CD14-positive monocyte (primary cell): ENCODE measurements around the gene NOBOX. TPM values are rescaled to one million over a fixed set of nuclear protein-coding genes. Genes with fewer than 3 reads are reported as not detected.

ENCODE experiments used
- DNase-seq, 3 donors: peaks; one replicate each; pipeline ENCODE4 v3.0.0-alpha.2; 2011 to 2022
- H2AFZ ChIP-seq: 2 replicates; pipeline ENCODE4 v1.6.0; 2012; ENCODE audit warnings: mild to moderate bottlenecking, low read depth, low read length, inconsistent platforms; ENCODE audit not compliant: insufficient read depth, poor library complexity, severe bottlenecking
- H3K27ac ChIP-seq, 2 donors: 1 replicate in 1 of 2; 2 replicates in 1 of 2; pipeline ENCODE4 v1.5.1; 2012 to 2013; ENCODE audit warnings: low read length in 2 of 2, control low read depth in 1 of 2, inconsistent platforms in 1 of 2, low read depth in 1 of 2, mild to moderate bottlenecking in 1 of 2
- H3K27me3 ChIP-seq, 2 donors: one replicate each; pipeline versions ENCODE4 v1.6.0 to v1.6.1; 2011 to 2013; ENCODE audit warnings: low read length in 2 of 2; ENCODE audit not compliant: control insufficient read depth in 2 of 2, insufficient read depth in 2 of 2
- H3K36me3 ChIP-seq, 2 donors: replicated peaks in 1 of 2; 1 replicate in 1 of 2; 2 replicates in 1 of 2; pipeline versions ENCODE4 v1.5.1 to v1.6.1; 2012 to 2013; ENCODE audit warnings: low read length in 2 of 2, control low read depth in 1 of 2, inconsistent platforms in 1 of 2, mild to moderate bottlenecking in 1 of 2; ENCODE audit not compliant: insufficient read depth in 2 of 2, control insufficient read depth in 1 of 2
- H3K4me1 ChIP-seq, 2 donors: 1 replicate in 1 of 2; 2 replicates in 1 of 2; pipeline versions ENCODE4 v1.5.1 to v1.6.1; 2012 to 2013; ENCODE audit warnings: low read length in 2 of 2, control low read depth in 1 of 2, inconsistent platforms in 1 of 2, mild to moderate bottlenecking in 1 of 2, moderate library complexity in 1 of 2; ENCODE audit not compliant: insufficient read depth in 2 of 2, control insufficient read depth in 1 of 2
- H3K4me2 ChIP-seq: replicated peaks from 2 replicates; pipeline ENCODE3; 2012; ENCODE audit warnings: low read length, moderate library complexity, mild to moderate bottlenecking; ENCODE audit not compliant: poor library complexity, severe bottlenecking; ENCODE audit errors: extremely low read depth
- H3K4me3 ChIP-seq, 3 experiments: fragments of 200-600 bp in 1 of 3; sonication (generic) in 1 of 3; replicated peaks in 1 of 3; 1 replicate in 2 of 3; 2 replicates in 1 of 3; pipeline ENCODE4 v1.5.1; 2011 to 2013; ENCODE audit warnings: low read length in 3 of 3, mild to moderate bottlenecking in 3 of 3, control low read depth in 2 of 3, low read depth in 2 of 3, inconsistent platforms in 1 of 3, moderate library complexity in 1 of 3
- H3K79me2 ChIP-seq: 2 replicates; pipeline ENCODE4 v1.6.0; 2012; ENCODE audit warnings: mild to moderate bottlenecking, control low read depth, inconsistent platforms, low read length, moderate library complexity; ENCODE audit not compliant: insufficient read depth
- H3K9ac ChIP-seq: 2 replicates; pipeline ENCODE4 v1.6.0; 2017; ENCODE audit warnings: low read length, mild to moderate bottlenecking; ENCODE audit not compliant: insufficient read depth, poor library complexity, severe bottlenecking
- H3K9me3 ChIP-seq, 2 donors: replicated peaks in 1 of 2; 1 replicate in 1 of 2; 2 replicates in 1 of 2; pipeline versions ENCODE4 v1.5.1 to v1.6.1; 2012 to 2013; ENCODE audit warnings: low read length in 2 of 2, control low read depth in 1 of 2; ENCODE audit not compliant: control insufficient read depth in 1 of 2, insufficient read depth in 1 of 2
- H4K20me1 ChIP-seq: 2 replicates; pipeline ENCODE4 v1.6.0; 2012; ENCODE audit warnings: mild to moderate bottlenecking, low read length, control low read depth, moderate library complexity; ENCODE audit not compliant: insufficient read depth
- H3K27ac Mint-ChIP-seq, 7 donors: one replicate each; pipeline ENCODE4 v1.8.0; 2020; ENCODE audit warnings: mild to moderate bottlenecking in 7 of 7, mixed read lengths in 7 of 7, moderate library complexity in 6 of 7, inconsistent platforms in 2 of 7
- H3K27me3 Mint-ChIP-seq, 3 donors: one replicate each; pipeline ENCODE4 v1.8.0; 2021 to 2022; ENCODE audit warnings: low read depth in 3 of 3, mild to moderate bottlenecking in 3 of 3, mixed read lengths in 3 of 3, moderate library complexity in 3 of 3, inconsistent platforms in 1 of 3
- H3K36me3 Mint-ChIP-seq, 2 donors: one replicate each; pipeline ENCODE4 v1.8.0; 2020; ENCODE audit warnings: mixed read lengths in 2 of 2, inconsistent platforms in 1 of 2, mild to moderate bottlenecking in 1 of 2
- H3K4me1 Mint-ChIP-seq: one replicate; pipeline ENCODE4 v1.8.0; 2020; ENCODE audit warnings: mild to moderate bottlenecking, mixed read lengths
- H3K4me3 Mint-ChIP-seq, 2 donors: one replicate each; pipeline ENCODE4 v1.8.0; 2020; ENCODE audit warnings: mild to moderate bottlenecking in 2 of 2, mixed read lengths in 2 of 2, moderate library complexity in 1 of 2
- H3K9me3 Mint-ChIP-seq, 7 donors: one replicate each; pipeline ENCODE4 v1.8.0; 2020 to 2022; ENCODE audit warnings: mixed read lengths in 7 of 7, mild to moderate bottlenecking in 6 of 7, moderate library complexity in 6 of 7, inconsistent platforms in 2 of 7
- WGBS: methylation state at CpG from one replicate; pipeline ENCODE4 v1.1.5; 2013; ENCODE audit warnings: missing lambda C conversion rate; ENCODE audit not compliant: insufficient coverage; 5-methylcytosine and 5-hydroxymethylcytosine counted together
- intact Hi-C, 2 donors: fragments of 100-400 bp; cut with micrococcal nuclease; formaldehyde crosslinking; loops; one replicate each; pipeline versions ENCODE4 v1.15.0 to v1.15.1; 2023
- polyA plus RNA-seq, 3 donors: library from polyadenylated mRNA; depleted of rRNA in 1 of 3; unstranded in 2 of 3; stranded (reverse) in 1 of 3; fragments of 300-500 nt in 2 of 3; fragments of >200 nt in 1 of 3; fragmentation: Illumina TruSeq in 2 of 3; gene quantifications; 1 replicate in 2 of 3; 2 replicates in 1 of 3; pipeline ENCODE4 v1.2.3, GENCODE V29; 2012 to 2021
- TF ChIP-seq, protein P1 (sequence below): fragments of 200-600 bp; IDR thresholded peaks from one replicate; pipeline ENCODE4 v1.8.0; 2022; ENCODE audit warnings: antibody characterized with exemption, mild to moderate bottlenecking

NOBOX gene
- polyA plus RNA-seq, 3 donors = not detected

DNA sequence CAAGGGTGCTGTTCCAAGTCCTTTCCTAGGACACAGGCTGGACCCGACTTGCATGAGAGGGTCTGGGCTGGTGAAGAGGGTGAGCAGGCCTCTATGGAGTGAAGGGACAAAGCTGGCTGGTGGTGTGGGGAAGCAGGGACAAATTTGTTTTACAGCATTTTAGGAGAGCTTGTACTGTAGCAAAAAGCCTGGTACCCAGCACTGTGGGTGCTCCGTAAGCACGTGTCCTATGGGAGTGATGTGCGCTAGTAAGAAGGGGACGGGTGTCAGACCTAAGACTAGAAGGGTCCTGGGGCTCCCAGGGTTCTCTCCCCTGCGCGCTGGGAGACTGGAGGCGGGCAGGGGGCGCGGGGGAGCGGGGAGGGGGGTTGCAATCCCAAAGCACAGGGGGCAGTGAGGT lies 391 bp downstream of the NOBOX start:
- no peaks in the 10 kb centered on the region for H3K36me3 Mint-ChIP-seq
- H3K9me3 Mint-ChIP-seq = no peaks in the 10 kb centered on the region
- Histone ChIP-seq H4K20me1 (no peaks in the 10 kb centered on the region), H2AFZ (no peak overlapping the region), H3K4me1 (no peaks in the 10 kb centered on the region), H3K4me3 (no peak overlapping the region), H3K27ac (no peak overlapping the region), H3K36me3 (no peaks in the 10 kb centered on the region), H3K79me2 (no peaks in the 10 kb centered on the region), H3K4me2 (no peak overlapping the region), H3K9ac (no peak overlapping the region), H3K9me3 (no peaks in the 10 kb centered on the region), H3K27me3 (no peaks in the 10 kb centered on the region)
- peaks cover 3 to 6% (median 4%) of the 10 kb centered on the region in 3 donors for H3K27me3 Mint-ChIP-seq
- 93% methylated on average over 3 of the region's 11 CpGs for WGBS
- TF ChIP-seq, protein P1, sequence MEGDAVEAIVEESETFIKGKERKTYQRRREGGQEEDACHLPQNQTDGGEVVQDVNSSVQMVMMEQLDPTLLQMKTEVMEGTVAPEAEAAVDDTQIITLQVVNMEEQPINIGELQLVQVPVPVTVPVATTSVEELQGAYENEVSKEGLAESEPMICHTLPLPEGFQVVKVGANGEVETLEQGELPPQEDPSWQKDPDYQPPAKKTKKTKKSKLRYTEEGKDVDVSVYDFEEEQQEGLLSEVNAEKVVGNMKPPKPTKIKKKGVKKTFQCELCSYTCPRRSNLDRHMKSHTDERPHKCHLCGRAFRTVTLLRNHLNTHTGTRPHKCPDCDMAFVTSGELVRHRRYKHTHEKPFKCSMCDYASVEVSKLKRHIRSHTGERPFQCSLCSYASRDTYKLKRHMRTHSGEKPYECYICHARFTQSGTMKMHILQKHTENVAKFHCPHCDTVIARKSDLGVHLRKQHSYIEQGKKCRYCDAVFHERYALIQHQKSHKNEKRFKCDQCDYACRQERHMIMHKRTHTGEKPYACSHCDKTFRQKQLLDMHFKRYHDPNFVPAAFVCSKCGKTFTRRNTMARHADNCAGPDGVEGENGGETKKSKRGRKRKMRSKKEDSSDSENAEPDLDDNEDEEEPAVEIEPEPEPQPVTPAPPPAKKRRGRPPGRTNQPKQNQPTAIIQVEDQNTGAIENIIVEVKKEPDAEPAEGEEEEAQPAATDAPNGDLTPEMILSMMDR = no peak
- DNase-seq = no peak
- intact Hi-C loops = no loop called here
- no peak overlapping the region for H3K27ac Mint-ChIP-seq
- H3K4me1 Mint-ChIP-seq = no peaks in the 10 kb centered on the region
- no peak overlapping the region for H3K4me3 Mint-ChIP-seq

DNA sequence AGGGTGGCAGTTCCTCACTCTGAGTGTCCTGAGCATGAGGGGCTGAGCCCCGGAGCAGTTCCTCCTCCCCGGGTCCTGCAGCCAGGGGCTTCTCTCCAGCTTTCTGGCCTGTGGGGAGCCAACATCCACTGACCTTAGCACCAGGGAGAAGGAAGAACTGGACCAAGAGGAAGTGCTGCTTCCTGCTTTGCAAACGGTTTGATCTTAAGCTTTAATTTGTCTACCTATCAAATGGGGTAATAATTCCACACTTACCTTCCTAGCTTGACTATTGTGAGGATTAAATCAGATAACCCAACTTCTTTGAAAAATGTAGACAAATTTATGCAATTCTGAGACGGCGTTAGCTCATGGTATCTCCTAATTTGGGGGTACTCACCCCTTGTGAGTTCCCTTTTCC lies 2.0 kb downstream of the NOBOX start:
- H3K27me3 ChIP-seq = no peaks in the 10 kb centered on the region
- no peak overlapping the region for H3K4me3 Mint-ChIP-seq
- no peaks in the 10 kb centered on the region for H3K4me1 ChIP-seq
- no peaks in the 10 kb centered on the region for H3K9me3 Mint-ChIP-seq
- DNase-seq = no peak
- no peak overlapping the region for H3K27ac Mint-ChIP-seq
- WGBS = no CpG with 5 or more reads among the region's 5 CpGs
- no peaks in the 10 kb centered on the region for H4K20me1 ChIP-seq
- intact Hi-C loops = no loop called here
- no peak overlapping the region for H2AFZ ChIP-seq
- no peaks in the 10 kb centered on the region for H3K79me2 ChIP-seq
- H3K36me3 Mint-ChIP-seq = no peaks in the 10 kb centered on the region
- H3K27me3 Mint-ChIP-seq = peaks cover 1 to 4% (median 3%) of the 10 kb centered on the region in 3 donors
- H3K4me1 Mint-ChIP-seq = no peaks in the 10 kb centered on the region
- H3K4me2 ChIP-seq = no peak overlapping the region
- H3K4me3 ChIP-seq = no peak overlapping the region
- no peaks in the 10 kb centered on the region for H3K36me3 ChIP-seq
- H3K27ac ChIP-seq = no peak overlapping the region
- H3K9ac ChIP-seq = no peak overlapping the region
- TF ChIP-seq, protein P1 = no peak
- no peaks in the 10 kb centered on the region for H3K9me3 ChIP-seq
